GM23338 (cell line): Measurements from ENCODE around the gene GAS1. TPM values are rescaled to one million over a fixed set of nuclear protein-coding genes. Genes with fewer than 3 reads are reported as not detected.

ENCODE experiments used
- ATAC-seq: fragments of 200-7000 bp; cut with Tn5 transposase; 3 replicates; pipeline ENCODE4 v1.9.1; 2020
- DNase-seq: peaks from one replicate; pipeline ENCODE4 v3.0.0-alpha.2; 2015; ENCODE audit warnings: low spot score
- H2AFZ ChIP-seq: fragments of 200-600 bp; sonication (generic); 2 replicates; pipeline ENCODE4 v1.8.0; 2016; ENCODE audit warnings: antibody characterized with exemption, mild to moderate bottlenecking, moderate library complexity
- H3F3A ChIP-seq: fragments of 200-600 bp; sonication (generic); replicated peaks from 2 replicates; pipeline ENCODE4 v1.8.0; 2017; ENCODE audit warnings: antibody characterized with exemption, mixed run types, low read depth
- H3K27ac ChIP-seq: fragments of 200-600 bp; sonication (generic); 2 replicates; pipeline ENCODE4 v1.6.1; 2016; ENCODE audit warnings: low read depth
- H3K27me3 ChIP-seq: fragments of 200-600 bp; sonication (generic); 2 replicates; pipeline ENCODE4 v1.8.0; 2016; ENCODE audit warnings: mild to moderate bottlenecking, mixed run types, moderate library complexity; ENCODE audit not compliant: insufficient read depth
- H3K36me3 ChIP-seq: fragments of 200-600 bp; sonication (generic); 2 replicates; pipeline ENCODE4 v1.8.0; 2016; ENCODE audit warnings: mild to moderate bottlenecking; ENCODE audit not compliant: insufficient read depth
- H3K4me1 ChIP-seq: fragments of 200-600 bp; sonication (generic); 2 replicates; pipeline ENCODE4 v1.8.0; 2016; ENCODE audit warnings: mild to moderate bottlenecking, moderate library complexity; ENCODE audit not compliant: insufficient read depth
- H3K4me2 ChIP-seq: fragments of 200-600 bp; sonication (generic); 2 replicates; pipeline ENCODE4 v1.7.1; 2017; ENCODE audit warnings: mixed run types
- H3K4me3 ChIP-seq: fragments of 200-600 bp; sonication (generic); 2 replicates; pipeline ENCODE4 v1.6.1; 2016; ENCODE audit warnings: mixed run types
- H3K79me2 ChIP-seq: fragments of 200-600 bp; sonication (generic); replicated peaks from 2 replicates; pipeline ENCODE4 v1.8.0; 2017; ENCODE audit warnings: mild to moderate bottlenecking; ENCODE audit not compliant: insufficient read depth
- H3K9me2 ChIP-seq: fragments of 200-600 bp; sonication (generic); 2 replicates; pipeline ENCODE4 v1.8.0; 2017; ENCODE audit not compliant: insufficient read depth
- H4K20me1 ChIP-seq: fragments of 200-600 bp; sonication (generic); replicated peaks from 2 replicates; pipeline ENCODE4 v1.8.0; 2017; ENCODE audit warnings: mild to moderate bottlenecking; ENCODE audit not compliant: insufficient read depth
- H3K27ac Mint-ChIP-seq: 2 replicates; pipeline ENCODE4 v1.8.0; 2020; ENCODE audit warnings: inconsistent platforms, mild to moderate bottlenecking, moderate library complexity, mixed read lengths
- H3K27me3 Mint-ChIP-seq: 3 replicates; pipeline ENCODE4 v1.8.0; 2022; ENCODE audit warnings: low read depth, mild to moderate bottlenecking, moderate library complexity, mixed read lengths, inconsistent platforms; ENCODE audit not compliant: insufficient read depth, poor library complexity
- H3K36me3 Mint-ChIP-seq: 3 replicates; pipeline ENCODE4 v1.8.0; 2021; ENCODE audit warnings: low read depth, mild to moderate bottlenecking, inconsistent platforms, moderate library complexity, mixed read lengths
- H3K4me1 Mint-ChIP-seq: 3 replicates; pipeline ENCODE4 v1.8.0; 2020; ENCODE audit warnings: mild to moderate bottlenecking, inconsistent platforms, mixed read lengths
- H3K4me3 Mint-ChIP-seq: 3 replicates; pipeline ENCODE4 v1.8.0; 2021; ENCODE audit warnings: moderate library complexity, mild to moderate bottlenecking, inconsistent platforms, mixed read lengths
- H3K9me3 Mint-ChIP-seq: 3 replicates; pipeline ENCODE4 v1.8.0; 2020; ENCODE audit warnings: moderate library complexity, mild to moderate bottlenecking, inconsistent platforms, mixed read lengths
- EZH2 ChIP-seq: fragments of 200-600 bp; sonication (generic); IDR thresholded peaks from one replicate; pipeline ENCODE4 v1.8.0; 2017; ENCODE audit warnings: antibody characterized with exemption, mild to moderate bottlenecking, low read depth; ENCODE audit not compliant: unreplicated experiment
- EZH2phosphoT487 ChIP-seq: fragments of 200-600 bp; sonication (generic); IDR thresholded peaks from one replicate; pipeline ENCODE4 v1.8.1; 2018; ENCODE audit warnings: antibody characterized with exemption; ENCODE audit not compliant: unreplicated experiment
- JUNB ChIP-seq: IDR thresholded peaks from one replicate; pipeline ENCODE4 v1.6.1; 2016; ENCODE audit warnings: antibody characterized with exemption; ENCODE audit not compliant: unreplicated experiment
- POLR2AphosphoS5 ChIP-seq: IDR thresholded peaks from 2 replicates; pipeline ENCODE4 v1.6.1; 2016; ENCODE audit warnings: antibody characterized with exemption, low read depth
- STAT1 ChIP-seq: IDR thresholded peaks from one replicate; pipeline ENCODE4 v1.6.1; 2016; ENCODE audit warnings: antibody characterized with exemption; ENCODE audit not compliant: unreplicated experiment
- ZNF114 ChIP-seq: fragments of 250-450 bp; sonication (Bioruptor Pico); IDR thresholded peaks from 2 replicates; pipeline ENCODE4 v1.5.0; 2020; ENCODE audit warnings: mild to moderate bottlenecking, moderate library complexity
- polyA plus RNA-seq: library from polyadenylated mRNA; unstranded; fragments of >200 nt; fragmentation: Nextera tagmentation; extraction: Ambion mirVana; gene quantifications from 2 replicates; pipeline ENCODE4 v1.2.1, GENCODE V29; 2016
- total RNA-seq: library from RNA; depleted of rRNA; stranded (reverse); fragments of >200 nt; shearing (Covaris generic); gene quantifications from 2 replicates; pipeline ENCODE4 v1.2.3, GENCODE V29; 2014
- TF ChIP-seq, protein P1 (sequence below): IDR thresholded peaks from 2 replicates; pipeline ENCODE4 v1.6.1; 2016; ENCODE audit warnings: antibody characterized with exemption
- TF ChIP-seq, protein P2 (sequence below): fragments of 250-450 bp; sonication (Bioruptor Pico); IDR thresholded peaks from 2 replicates; pipeline ENCODE4 v1.5.0; 2020; ENCODE audit warnings: mild to moderate bottlenecking, moderate library complexity

Gene GAS1
- total and polyA plus RNA-seq, 2 experiments from 2014 or later, result 1.4 to 7.7 TPM

DNA sequence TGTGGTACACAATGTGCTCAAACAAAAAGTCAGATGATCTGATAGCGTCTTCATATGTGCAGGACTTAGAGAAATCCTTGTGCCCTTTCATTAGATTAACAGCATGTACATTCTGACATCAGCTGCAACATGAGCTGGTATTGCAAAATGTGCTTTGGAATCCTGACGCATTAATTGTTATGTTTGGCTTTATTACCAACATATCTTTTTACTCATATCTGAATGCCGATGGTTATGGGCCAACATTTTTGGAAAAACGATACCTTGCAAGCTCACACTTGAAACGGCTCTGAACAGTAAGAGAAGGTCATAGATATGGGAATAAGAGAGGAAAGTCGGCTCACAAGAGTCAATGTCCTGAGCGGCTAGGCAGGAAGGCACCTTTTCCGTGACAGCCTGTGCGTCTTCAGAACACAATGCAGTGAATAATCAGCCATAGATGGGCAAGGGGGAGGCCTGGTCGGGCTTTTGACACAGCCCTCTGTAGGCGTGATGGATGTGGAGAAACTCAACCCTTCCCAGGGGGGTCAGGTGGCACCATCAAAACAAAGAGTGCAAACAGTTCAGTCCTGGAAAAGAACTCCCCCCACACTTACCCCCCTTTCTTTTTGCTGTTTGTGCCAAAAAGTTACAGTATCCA, 36.4 kb upstream of the GAS1 start:
- H4K20me1 ChIP-seq, result no peaks in the 10 kb centered on the region
- no peaks in the 10 kb centered on the region for H3K4me1 ChIP-seq
- DNase-seq, result no peak
- Mint-ChIP-seq H3K27me3 (peaks cover 2% of the 10 kb centered on the region), H3K36me3 (no peaks in the 10 kb centered on the region), H3K4me3 (no peak overlapping the region), H3K4me1 (no peaks in the 10 kb centered on the region), H3K27ac (no peak overlapping the region), H3K9me3 (no peaks in the 10 kb centered on the region)
- no peaks in the 10 kb centered on the region for H3K36me3 ChIP-seq
- peak overlapping the region; percentile 25; the same call in 1 of the 2 replicates for H2AFZ ChIP-seq
- no peak overlapping the region for H3K4me2 ChIP-seq
- TF ChIP-seq, protein P1, sequence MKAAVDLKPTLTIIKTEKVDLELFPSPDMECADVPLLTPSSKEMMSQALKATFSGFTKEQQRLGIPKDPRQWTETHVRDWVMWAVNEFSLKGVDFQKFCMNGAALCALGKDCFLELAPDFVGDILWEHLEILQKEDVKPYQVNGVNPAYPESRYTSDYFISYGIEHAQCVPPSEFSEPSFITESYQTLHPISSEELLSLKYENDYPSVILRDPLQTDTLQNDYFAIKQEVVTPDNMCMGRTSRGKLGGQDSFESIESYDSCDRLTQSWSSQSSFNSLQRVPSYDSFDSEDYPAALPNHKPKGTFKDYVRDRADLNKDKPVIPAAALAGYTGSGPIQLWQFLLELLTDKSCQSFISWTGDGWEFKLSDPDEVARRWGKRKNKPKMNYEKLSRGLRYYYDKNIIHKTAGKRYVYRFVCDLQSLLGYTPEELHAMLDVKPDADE, result no peak
- TF ChIP-seq, protein P2, sequence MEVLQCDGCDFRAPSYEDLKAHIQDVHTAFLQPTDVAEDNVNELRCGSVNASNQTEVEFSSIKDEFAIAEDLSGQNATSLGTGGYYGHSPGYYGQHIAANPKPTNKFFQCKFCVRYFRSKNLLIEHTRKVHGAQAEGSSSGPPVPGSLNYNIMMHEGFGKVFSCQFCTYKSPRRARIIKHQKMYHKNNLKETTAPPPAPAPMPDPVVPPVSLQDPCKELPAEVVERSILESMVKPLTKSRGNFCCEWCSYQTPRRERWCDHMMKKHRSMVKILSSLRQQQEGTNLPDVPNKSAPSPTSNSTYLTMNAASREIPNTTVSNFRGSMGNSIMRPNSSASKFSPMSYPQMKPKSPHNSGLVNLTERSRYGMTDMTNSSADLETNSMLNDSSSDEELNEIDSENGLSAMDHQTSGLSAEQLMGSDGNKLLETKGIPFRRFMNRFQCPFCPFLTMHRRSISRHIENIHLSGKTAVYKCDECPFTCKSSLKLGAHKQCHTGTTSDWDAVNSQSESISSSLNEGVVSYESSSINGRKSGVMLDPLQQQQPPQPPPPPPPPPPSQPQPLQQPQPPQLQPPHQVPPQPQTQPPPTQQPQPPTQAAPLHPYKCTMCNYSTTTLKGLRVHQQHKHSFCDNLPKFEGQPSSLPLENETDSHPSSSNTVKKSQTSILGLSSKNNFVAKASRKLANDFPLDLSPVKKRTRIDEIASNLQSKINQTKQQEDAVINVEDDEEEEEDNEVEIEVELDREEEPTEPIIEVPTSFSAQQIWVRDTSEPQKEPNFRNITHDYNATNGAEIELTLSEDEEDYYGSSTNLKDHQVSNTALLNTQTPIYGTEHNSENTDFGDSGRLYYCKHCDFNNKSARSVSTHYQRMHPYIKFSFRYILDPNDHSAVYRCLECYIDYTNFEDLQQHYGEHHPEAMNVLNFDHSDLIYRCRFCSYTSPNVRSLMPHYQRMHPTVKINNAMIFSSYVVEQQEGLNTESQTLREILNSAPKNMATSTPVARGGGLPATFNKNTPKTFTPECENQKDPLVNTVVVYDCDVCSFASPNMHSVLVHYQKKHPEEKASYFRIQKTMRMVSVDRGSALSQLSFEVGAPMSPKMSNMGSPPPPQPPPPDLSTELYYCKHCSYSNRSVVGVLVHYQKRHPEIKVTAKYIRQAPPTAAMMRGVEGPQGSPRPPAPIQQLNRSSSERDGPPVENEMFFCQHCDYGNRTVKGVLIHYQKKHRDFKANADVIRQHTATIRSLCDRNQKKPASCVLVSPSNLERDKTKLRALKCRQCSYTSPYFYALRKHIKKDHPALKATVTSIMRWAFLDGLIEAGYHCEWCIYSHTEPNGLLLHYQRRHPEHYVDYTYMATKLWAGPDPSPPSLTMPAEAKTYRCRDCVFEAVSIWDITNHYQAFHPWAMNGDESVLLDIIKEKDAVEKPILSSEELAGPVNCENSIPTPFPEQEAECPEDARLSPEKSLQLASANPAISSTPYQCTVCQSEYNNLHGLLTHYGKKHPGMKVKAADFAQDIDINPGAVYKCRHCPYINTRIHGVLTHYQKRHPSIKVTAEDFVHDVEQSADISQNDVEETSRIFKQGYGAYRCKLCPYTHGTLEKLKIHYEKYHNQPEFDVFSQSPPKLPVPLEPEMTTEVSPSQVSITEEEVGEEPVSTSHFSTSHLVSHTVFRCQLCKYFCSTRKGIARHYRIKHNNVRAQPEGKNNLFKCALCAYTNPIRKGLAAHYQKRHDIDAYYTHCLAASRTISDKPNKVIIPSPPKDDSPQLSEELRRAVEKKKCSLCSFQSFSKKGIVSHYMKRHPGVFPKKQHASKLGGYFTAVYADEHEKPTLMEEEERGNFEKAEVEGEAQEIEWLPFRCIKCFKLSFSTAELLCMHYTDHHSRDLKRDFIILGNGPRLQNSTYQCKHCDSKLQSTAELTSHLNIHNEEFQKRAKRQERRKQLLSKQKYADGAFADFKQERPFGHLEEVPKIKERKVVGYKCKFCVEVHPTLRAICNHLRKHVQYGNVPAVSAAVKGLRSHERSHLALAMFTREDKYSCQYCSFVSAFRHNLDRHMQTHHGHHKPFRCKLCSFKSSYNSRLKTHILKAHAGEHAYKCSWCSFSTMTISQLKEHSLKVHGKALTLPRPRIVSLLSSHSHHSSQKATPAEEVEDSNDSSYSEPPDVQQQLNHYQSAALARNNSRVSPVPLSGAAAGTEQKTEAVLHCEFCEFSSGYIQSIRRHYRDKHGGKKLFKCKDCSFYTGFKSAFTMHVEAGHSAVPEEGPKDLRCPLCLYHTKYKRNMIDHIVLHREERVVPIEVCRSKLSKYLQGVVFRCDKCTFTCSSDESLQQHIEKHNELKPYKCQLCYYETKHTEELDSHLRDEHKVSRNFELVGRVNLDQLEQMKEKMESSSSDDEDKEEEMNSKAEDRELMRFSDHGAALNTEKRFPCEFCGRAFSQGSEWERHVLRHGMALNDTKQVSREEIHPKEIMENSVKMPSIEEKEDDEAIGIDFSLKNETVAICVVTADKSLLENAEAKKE (CRISPR knock-in tag), result no peak
- TF ChIP-seq EZH2 (no peak), POLR2AphosphoS5 (no peak)
- peaks cover 5% of the 10 kb centered on the region; the same call in 1 of the 2 replicates for H3K9me2 ChIP-seq
- no peaks in the 10 kb centered on the region for H3F3A ChIP-seq
- no peaks in the 10 kb centered on the region for H3K27me3 ChIP-seq
- H3K27ac ChIP-seq, result no peak overlapping the region
- no peak for ATAC-seq
- H3K79me2 ChIP-seq, result no peaks in the 10 kb centered on the region
- no peak overlapping the region for H3K4me3 ChIP-seq

DNA sequence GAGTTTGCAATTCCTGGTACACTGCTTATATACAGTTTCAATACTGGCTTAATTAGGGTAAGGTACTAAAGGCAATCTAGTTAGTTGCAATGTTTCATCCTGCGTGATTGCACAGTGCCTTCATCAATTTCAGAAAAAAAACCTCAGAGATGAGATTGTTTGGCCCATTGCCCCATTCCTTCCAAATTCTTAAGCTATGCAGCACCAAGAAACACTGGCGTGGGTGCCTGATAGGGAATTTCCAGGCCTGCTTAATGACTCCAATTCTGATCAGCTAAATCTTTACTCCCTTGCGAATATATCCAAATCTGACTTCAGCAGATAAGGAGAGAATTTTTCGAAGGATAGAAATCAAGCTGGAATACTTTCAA, 35.9 kb upstream of the GAS1 start:
- Histone ChIP-seq H3K4me2 (no peak overlapping the region), H3K79me2 (no peaks in the 10 kb centered on the region), H3K4me1 (no peaks in the 10 kb centered on the region), H3K27ac (no peak overlapping the region), H3F3A (no peaks in the 10 kb centered on the region), H3K36me3 (no peaks in the 10 kb centered on the region), H2AFZ (no peak overlapping the region), H4K20me1 (no peaks in the 10 kb centered on the region), H3K9me2 (peaks cover 5% of the 10 kb centered on the region; the same call in 1 of the 2 replicates), H3K4me3 (no peak overlapping the region), H3K27me3 (no peaks in the 10 kb centered on the region)
- H3K36me3 Mint-ChIP-seq, result no peaks in the 10 kb centered on the region
- H3K27me3 Mint-ChIP-seq, result peaks cover 2% of the 10 kb centered on the region
- ATAC-seq, result no peak
- H3K9me3 Mint-ChIP-seq, result no peaks in the 10 kb centered on the region
- no peak overlapping the region for H3K27ac Mint-ChIP-seq
- no peak overlapping the region for H3K4me3 Mint-ChIP-seq
- DNase-seq, result no peak
- TF ChIP-seq STAT1 (no peak), EZH2 (no peak), JUNB (no peak), ZNF114 (CRISPR knock-in tag) (no peak), EZH2phosphoT487 (no peak)
- no peaks in the 10 kb centered on the region for H3K4me1 Mint-ChIP-seq
